HEK293T (cell line): Measurements from ENCODE around the gene FHIT.

Experiments used
- BHLHE40 ChIP-seq: fragments of 450-650 bp; IDR thresholded peaks from 2 replicates; pipeline ENCODE4 v1.6.1; 2016; ENCODE audit warnings: mild to moderate bottlenecking, moderate library complexity, borderline replicate concordance
- CTBP1 ChIP-seq: fragments of 450-650 bp; IDR thresholded peaks from 2 replicates; pipeline ENCODE4 v1.6.1; 2016; ENCODE audit warnings: borderline replicate concordance
- ELF4 ChIP-seq: fragments of 450-650 bp; IDR thresholded peaks from 2 replicates; pipeline ENCODE4 v1.6.1; 2017; ENCODE audit warnings: antibody characterized with exemption
- FOXM1 ChIP-seq: fragments of 450-650 bp; IDR thresholded peaks from 2 replicates; pipeline ENCODE4 v1.6.1; 2017; ENCODE audit warnings: mild to moderate bottlenecking, borderline replicate concordance
- L3MBTL2 ChIP-seq: fragments of 450-650 bp; conservative IDR thresholded peaks from 2 replicates; pipeline ENCODE4 v1.6.1; 2016; ENCODE audit warnings: mild to moderate bottlenecking
- LEF1 ChIP-seq: fragments of 450-650 bp; IDR thresholded peaks from 2 replicates; pipeline ENCODE4 v1.6.1; 2017; ENCODE audit warnings: mild to moderate bottlenecking, borderline replicate concordance
- NFRKB ChIP-seq: fragments of 450-650 bp; IDR thresholded peaks from 2 replicates; pipeline ENCODE4 v1.6.1; 2016; ENCODE audit warnings: mild to moderate bottlenecking, moderate library complexity
- SP1 ChIP-seq: fragments of 450-650 bp; IDR thresholded peaks from 2 replicates; pipeline ENCODE4 v1.6.1; 2017
- SUZ12 ChIP-seq: fragments of 450-650 bp; IDR thresholded peaks from 2 replicates; pipeline ENCODE4 v1.6.1; 2016; ENCODE audit warnings: mild to moderate bottlenecking
- TARDBP ChIP-seq: fragments of 450-650 bp; IDR thresholded peaks from 2 replicates; pipeline ENCODE4 v1.6.1; 2016
- ZNF384 ChIP-seq: fragments of 450-650 bp; IDR thresholded peaks from 2 replicates; pipeline ENCODE4 v1.6.1; 2016
- TF ChIP-seq, protein P1 (sequence below): fragments of 450-650 bp; IDR thresholded peaks from 2 replicates; pipeline ENCODE4 v1.6.1; 2016

DNA sequence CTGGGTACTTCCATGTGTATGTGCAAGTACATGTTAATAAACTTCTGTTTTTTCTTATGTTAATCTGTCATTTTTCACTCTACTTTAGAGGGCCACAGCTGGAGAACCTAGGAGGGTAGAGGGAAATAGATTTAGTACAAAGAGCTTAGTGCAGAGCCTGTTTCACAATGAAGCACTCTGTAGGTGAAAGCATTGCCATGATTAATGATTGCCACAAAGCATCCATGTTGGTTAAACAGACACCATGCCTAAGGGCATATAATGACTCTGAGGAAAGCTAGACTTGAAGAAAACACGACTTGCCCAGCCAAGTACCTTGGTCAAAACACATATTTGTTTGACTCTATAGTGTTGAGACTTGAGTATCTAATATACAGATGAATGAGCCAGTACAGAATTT lies 338.4 kb downstream of the FHIT start:
- TF ChIP-seq ZNF384 (no peak), SP1 (no peak), BHLHE40 (no peak), FOXM1 (no peak), SUZ12 (no peak), TARDBP (no peak), ELF4 (no peak), CTBP1 (no peak), L3MBTL2 (no peak), LEF1 (no peak), NFRKB (no peak)
- TF ChIP-seq, protein P1, sequence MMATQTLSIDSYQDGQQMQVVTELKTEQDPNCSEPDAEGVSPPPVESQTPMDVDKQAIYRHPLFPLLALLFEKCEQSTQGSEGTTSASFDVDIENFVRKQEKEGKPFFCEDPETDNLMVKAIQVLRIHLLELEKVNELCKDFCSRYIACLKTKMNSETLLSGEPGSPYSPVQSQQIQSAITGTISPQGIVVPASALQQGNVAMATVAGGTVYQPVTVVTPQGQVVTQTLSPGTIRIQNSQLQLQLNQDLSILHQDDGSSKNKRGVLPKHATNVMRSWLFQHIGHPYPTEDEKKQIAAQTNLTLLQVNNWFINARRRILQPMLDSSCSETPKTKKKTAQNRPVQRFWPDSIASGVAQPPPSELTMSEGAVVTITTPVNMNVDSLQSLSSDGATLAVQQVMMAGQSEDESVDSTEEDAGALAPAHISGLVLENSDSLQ: no peak
